Measurements from ENCODE around the gene DUSP3. TPM values are rescaled to one million over a fixed set of nuclear protein-coding genes. Genes with fewer than 3 reads are reported as not detected.
A peak's percentile ranks its signal among the peaks of the same experiment; 100 is the strongest.

Gene DUSP3
- total and polyA plus RNA-seq, 2 donors (not counting 1 experiment from before 2014, with no cell fraction given): 8.9 to 18.2 TPM

- TF ChIP-seq EZH2 (IDR thresholded peaks at IDR 0.05; ENCODE audit: borderline replicate concordance, insufficient read depth, low read depth, low read length, poor library complexity, severe bottlenecking) (no peak), CTCF (IDR thresholded peaks at IDR 0.05) (no peak)
- Histone ChIP-seq H3K4me3 (ENCODE audit: control extremely low read depth in 1 of 5, extremely low read depth in 1 of 5, insufficient read depth in 1 of 5, low read depth in 2 of 5, low read length in 4 of 5) (no peak overlapping the region), H3K4me2 (replicated peaks; ENCODE audit: low read depth, low read length, poor library complexity, severe bottlenecking) (no peak overlapping the region), H3K4me1 (ENCODE audit: control insufficient read depth in 2 of 2, insufficient read depth in 2 of 2, low read length in 2 of 2) (peaks cover 3 to 12% of the 10 kb centered on the region in 2 donors), H4K20me1 (ENCODE audit: control insufficient read depth, insufficient read depth, low read length, poor library complexity, severe bottlenecking) (no peaks in the 10 kb centered on the region), H3K27me3 (replicated peaks in 1 of 4; ENCODE audit: control extremely low read depth in 1 of 4, control insufficient read depth in 3 of 4, insufficient read depth in 4 of 4, low read length in 3 of 4) (peaks cover 0 to 3% (median 0%) of the 10 kb centered on the region in 4 experiments), H3K36me3 (replicated peaks in 1 of 2; ENCODE audit: control extremely low read depth in 1 of 2, control insufficient read depth in 1 of 2, extremely low read depth in 1 of 2, insufficient read depth in 2 of 2, low read length in 1 of 2) (no peaks in the 10 kb centered on the region), H3K9ac (ENCODE audit: low read length) (no peak overlapping the region), H2AFZ (ENCODE audit: insufficient read depth, low read depth, low read length, poor library complexity, severe bottlenecking) (no peak overlapping the region), H3K27ac (ENCODE audit: low read length in 2 of 2) (no peak overlapping the region), H3K79me2 (ENCODE audit: control insufficient read depth, insufficient read depth, low read length) (no peaks in the 10 kb centered on the region), H3K9me3 (ENCODE audit: control extremely low read depth in 1 of 3, control insufficient read depth in 2 of 3, insufficient read depth in 1 of 3, low read length in 2 of 3) (no peaks in the 10 kb centered on the region)
- ATAC-seq (ENCODE audit: low read depth) (no peak), DNase-seq (no peak)
- Mint-ChIP-seq H3K4me1 (peaks cover 10% of the 10 kb centered on the region), H3K27me3 (no peaks in the 10 kb centered on the region), H3K4me3 (no peak overlapping the region), H3K9me3 (ENCODE audit: insufficient read depth) (no peaks in the 10 kb centered on the region), H3K27ac (no peak overlapping the region)
- intact Hi-C loops (cut with micrococcal nuclease): no loop called here
- POLR2A ChIA-PET: no interaction called here
- CTCF ChIA-PET: interaction anchor here (0.6 kb wide), 1 partner anchor 184 kb away, joined by 4 read pairs; no protein-coding TSS in a partner anchor
- WGBS (ENCODE audit: insufficient coverage): 90% methylated on average over 7 of the region's 8 CpGs
These were observed 55.7 kb downstream of the DUSP3 start for GRCh38 chr17:43722870-43723665.

- no peaks in the 10 kb centered on the region for H4K20me1 ChIP-seq (ENCODE audit: control insufficient read depth, insufficient read depth, low read length, poor library complexity, severe bottlenecking)
- H2AFZ ChIP-seq (ENCODE audit: insufficient read depth, low read depth, low read length, poor library complexity, severe bottlenecking): no peak overlapping the region
- H3K4me3 ChIP-seq (ENCODE audit: control extremely low read depth in 1 of 5, extremely low read depth in 1 of 5, insufficient read depth in 1 of 5, low read depth in 2 of 5, low read length in 4 of 5): no peak overlapping the region
- DNase-seq: no peak
- no peaks in the 10 kb centered on the region for H3K9me3 Mint-ChIP-seq (ENCODE audit: insufficient read depth)
- no peaks in the 10 kb centered on the region for H3K27me3 Mint-ChIP-seq
- peaks cover 0 to 3% (median 0%) of the 10 kb centered on the region in 4 experiments for H3K27me3 ChIP-seq (replicated peaks in 1 of 4; ENCODE audit: control extremely low read depth in 1 of 4, control insufficient read depth in 3 of 4, insufficient read depth in 4 of 4, low read length in 3 of 4)
- H3K9ac ChIP-seq (ENCODE audit: low read length): no peak overlapping the region
- H3K79me2 ChIP-seq (ENCODE audit: control insufficient read depth, insufficient read depth, low read length): no peaks in the 10 kb centered on the region
- H3K4me1 Mint-ChIP-seq: peaks cover 10% of the 10 kb centered on the region
- ChIA-PET CTCF (interaction anchor here (0.6 to 1.3 kb wide), 2 partner anchors 39 to 45 kb away, joined by 3 read pairs; no protein-coding TSS in a partner anchor), POLR2A (no interaction called here)
- 100% methylated on average over 2 of the region's 3 CpGs for WGBS (ENCODE audit: insufficient coverage)
- H3K27ac Mint-ChIP-seq: no peak overlapping the region
- TF ChIP-seq EZH2 (IDR thresholded peaks at IDR 0.05; ENCODE audit: borderline replicate concordance, insufficient read depth, low read depth, low read length, poor library complexity, severe bottlenecking): no peak
- TF ChIP-seq CTCF (IDR thresholded peaks at IDR 0.05): no peak
- H3K4me2 ChIP-seq (replicated peaks; ENCODE audit: low read depth, low read length, poor library complexity, severe bottlenecking): no peak overlapping the region
- peaks cover 3 to 12% of the 10 kb centered on the region in 2 donors for H3K4me1 ChIP-seq (ENCODE audit: control insufficient read depth in 2 of 2, insufficient read depth in 2 of 2, low read length in 2 of 2)
- intact Hi-C loops (cut with micrococcal nuclease): no loop called here
- H3K4me3 Mint-ChIP-seq: peak overlapping the region; percentile 99
- no peak for ATAC-seq (ENCODE audit: low read depth)
- no peaks in the 10 kb centered on the region for H3K36me3 ChIP-seq (replicated peaks in 1 of 2; ENCODE audit: control extremely low read depth in 1 of 2, control insufficient read depth in 1 of 2, extremely low read depth in 1 of 2, insufficient read depth in 2 of 2, low read length in 1 of 2)
- H3K27ac ChIP-seq (ENCODE audit: low read length in 2 of 2): no peak overlapping the region
- no peaks in the 10 kb centered on the region for H3K9me3 ChIP-seq (ENCODE audit: control extremely low read depth in 1 of 3, control insufficient read depth in 2 of 3, insufficient read depth in 1 of 3, low read length in 2 of 3)
These were observed 56.5 kb downstream of the DUSP3 start for GRCh38 chr17:43722269-43722619.
